Measurements from ENCODE around the gene FBLN7.

GRCh38 chr2:112143150-112143549 lies 5.0 kb downstream of the FBLN7 start:
- TF ChIP-seq POLR2A (IDR thresholded peaks at IDR 0.05), result no peak
- TF ChIP-seq, protein P1, sequence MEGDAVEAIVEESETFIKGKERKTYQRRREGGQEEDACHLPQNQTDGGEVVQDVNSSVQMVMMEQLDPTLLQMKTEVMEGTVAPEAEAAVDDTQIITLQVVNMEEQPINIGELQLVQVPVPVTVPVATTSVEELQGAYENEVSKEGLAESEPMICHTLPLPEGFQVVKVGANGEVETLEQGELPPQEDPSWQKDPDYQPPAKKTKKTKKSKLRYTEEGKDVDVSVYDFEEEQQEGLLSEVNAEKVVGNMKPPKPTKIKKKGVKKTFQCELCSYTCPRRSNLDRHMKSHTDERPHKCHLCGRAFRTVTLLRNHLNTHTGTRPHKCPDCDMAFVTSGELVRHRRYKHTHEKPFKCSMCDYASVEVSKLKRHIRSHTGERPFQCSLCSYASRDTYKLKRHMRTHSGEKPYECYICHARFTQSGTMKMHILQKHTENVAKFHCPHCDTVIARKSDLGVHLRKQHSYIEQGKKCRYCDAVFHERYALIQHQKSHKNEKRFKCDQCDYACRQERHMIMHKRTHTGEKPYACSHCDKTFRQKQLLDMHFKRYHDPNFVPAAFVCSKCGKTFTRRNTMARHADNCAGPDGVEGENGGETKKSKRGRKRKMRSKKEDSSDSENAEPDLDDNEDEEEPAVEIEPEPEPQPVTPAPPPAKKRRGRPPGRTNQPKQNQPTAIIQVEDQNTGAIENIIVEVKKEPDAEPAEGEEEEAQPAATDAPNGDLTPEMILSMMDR (IDR thresholded peaks at IDR 0.05), result no peak
